Measurements from ENCODE around the gene MRPS2.

DNA sequence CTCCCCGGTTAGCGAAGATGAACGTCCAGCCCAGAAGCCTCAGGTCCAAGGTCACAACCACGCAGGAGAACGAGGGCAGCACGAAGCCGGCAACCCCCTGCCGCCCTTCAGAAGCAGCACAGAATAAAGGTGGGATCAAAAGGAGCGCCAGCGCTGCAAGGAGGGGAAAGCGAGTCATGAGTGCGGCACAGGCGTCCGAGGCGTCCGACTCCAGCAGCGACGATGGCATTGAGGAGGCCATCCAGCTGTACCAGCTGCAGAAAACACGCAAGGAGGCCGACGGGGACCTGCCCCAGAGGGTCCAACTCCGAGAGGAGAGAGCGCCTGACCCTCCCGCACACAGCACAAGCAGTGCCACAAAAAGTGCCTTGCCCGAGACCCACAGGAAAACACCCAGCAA lies 15.1 kb upstream of the MRPS2 start:
- TF ChIP-seq, protein P1, sequence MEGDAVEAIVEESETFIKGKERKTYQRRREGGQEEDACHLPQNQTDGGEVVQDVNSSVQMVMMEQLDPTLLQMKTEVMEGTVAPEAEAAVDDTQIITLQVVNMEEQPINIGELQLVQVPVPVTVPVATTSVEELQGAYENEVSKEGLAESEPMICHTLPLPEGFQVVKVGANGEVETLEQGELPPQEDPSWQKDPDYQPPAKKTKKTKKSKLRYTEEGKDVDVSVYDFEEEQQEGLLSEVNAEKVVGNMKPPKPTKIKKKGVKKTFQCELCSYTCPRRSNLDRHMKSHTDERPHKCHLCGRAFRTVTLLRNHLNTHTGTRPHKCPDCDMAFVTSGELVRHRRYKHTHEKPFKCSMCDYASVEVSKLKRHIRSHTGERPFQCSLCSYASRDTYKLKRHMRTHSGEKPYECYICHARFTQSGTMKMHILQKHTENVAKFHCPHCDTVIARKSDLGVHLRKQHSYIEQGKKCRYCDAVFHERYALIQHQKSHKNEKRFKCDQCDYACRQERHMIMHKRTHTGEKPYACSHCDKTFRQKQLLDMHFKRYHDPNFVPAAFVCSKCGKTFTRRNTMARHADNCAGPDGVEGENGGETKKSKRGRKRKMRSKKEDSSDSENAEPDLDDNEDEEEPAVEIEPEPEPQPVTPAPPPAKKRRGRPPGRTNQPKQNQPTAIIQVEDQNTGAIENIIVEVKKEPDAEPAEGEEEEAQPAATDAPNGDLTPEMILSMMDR (conservative IDR thresholded peaks at IDR 0.05; ENCODE audit: low read depth, low read length): no peak
- TF ChIP-seq EZH2phosphoT487 (IDR thresholded peaks at IDR 0.05; ENCODE audit: borderline replicate concordance, low read length): no peak
- TF ChIP-seq EZH2 (IDR thresholded peaks at IDR 0.05; ENCODE audit: low read length, unreplicated experiment): no peak
